ENCODE results near the gene SYN1. TPM values are rescaled to one million over a fixed set of nuclear protein-coding genes. Genes with fewer than 3 reads are reported as not detected.

SYN1 gene
- total RNA-seq, 1 experiment from 2014 or later, result 0.49 TPM

DNA sequence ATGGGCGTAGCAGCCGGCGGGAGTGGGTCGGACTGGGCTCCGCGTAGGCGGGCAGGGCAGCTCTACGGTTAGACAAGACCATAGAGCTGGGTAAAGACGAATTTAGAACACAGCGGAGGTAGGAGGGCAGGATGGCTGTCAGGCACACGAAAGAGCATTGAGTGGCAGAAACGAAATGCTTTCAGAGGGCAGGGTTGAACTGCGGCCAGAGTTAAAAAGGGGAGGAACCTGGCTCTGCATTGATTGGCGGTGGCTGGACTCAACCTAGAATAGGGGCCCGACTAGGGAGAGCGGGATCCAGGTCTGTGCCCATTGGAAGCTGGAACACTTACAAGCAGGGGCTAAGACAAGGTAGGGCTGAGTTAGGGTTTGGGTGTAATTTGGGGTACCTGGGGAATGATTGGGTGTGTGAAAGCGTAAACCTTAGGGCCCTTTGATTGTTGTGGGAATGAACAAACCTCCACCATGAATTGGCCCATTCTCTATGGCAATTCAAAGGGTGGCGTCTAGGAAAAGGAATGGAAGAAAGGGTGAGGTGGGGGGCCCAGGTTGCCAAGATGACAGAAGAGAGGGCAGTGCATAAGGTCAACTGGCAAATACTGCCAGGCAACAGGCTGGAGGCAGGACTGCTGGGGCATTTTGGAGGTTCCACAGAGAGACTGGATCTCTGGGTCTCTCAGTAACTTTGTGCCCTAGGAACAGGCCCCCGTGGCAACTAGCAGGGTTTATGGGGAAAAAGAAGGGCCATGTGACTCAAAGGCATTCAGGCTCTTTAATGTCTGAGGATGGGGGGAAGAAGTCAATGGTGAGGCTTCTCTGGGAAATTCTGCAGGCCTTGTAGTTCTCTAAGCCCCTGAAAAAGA is 31.6 kb upstream of the SYN1 start:
- CTCF ChIA-PET, result no interaction called here
- no peak for TF ChIP-seq CTCF (IDR thresholded peaks at IDR 0.05; ENCODE audit: unreplicated experiment)

GRCh38 chrX:47650164-47651042 is 30.7 kb upstream of the SYN1 start, which contains the start of gene ELK1:
ELK1 (minus strand) TSS chrX:47650563; CDS start chrX:47641441, 9,122 bp downstream.
- ChIA-PET CTCF (interaction anchor here (0.5 to 0.7 kb wide), 2 partner anchors 12 to 434 kb away, joined by 3 to 6 read pairs; no protein-coding TSS in a partner anchor), POLR2A (interaction anchor here (0.5 to 2.0 kb wide), 8 partner anchors 10 to 506 kb away, joined by 3 to 9 read pairs (median 5); partner anchors contain the start of genes ARAF, NDUFB11, RBM10 and ZNF81)
- Mint-ChIP-seq H3K4me1 (ENCODE audit: insufficient read depth, unreplicated experiment) (peaks cover 15% of the 10 kb centered on the region), H3K27me3 (ENCODE audit: insufficient read depth, unreplicated experiment) (no peaks in the 10 kb centered on the region), H3K36me3 (ENCODE audit: insufficient read depth, unreplicated experiment) (peaks cover 5% of the 10 kb centered on the region), H3K9me3 (ENCODE audit: unreplicated experiment) (no peaks in the 10 kb centered on the region), H3K27ac (ENCODE audit: low read depth, unreplicated experiment) (peak within 1 kb of the TSS; percentile 80), H3K4me3 (ENCODE audit: unreplicated experiment) (peak within 1 kb of the TSS; percentile 77)
- no TSS peak for BruUV-seq (replicated peaks)
- intact Hi-C loops (cut with micrococcal nuclease), result loop anchor here (2.0 kb wide), 1 partner anchor 100 kb away; no protein-coding TSS in a partner anchor
- TF ChIP-seq CTCF (IDR thresholded peaks at IDR 0.05; ENCODE audit: unreplicated experiment), result no peak
- DNase-seq (ENCODE audit: unreplicated experiment), result peak; percentile 97

More for the DNA sequence above, 31.6 kb upstream of the SYN1 start:
- peaks cover 15% of the 10 kb centered on the region for H3K4me1 Mint-ChIP-seq (ENCODE audit: insufficient read depth, unreplicated experiment)
- H3K27ac Mint-ChIP-seq (ENCODE audit: low read depth, unreplicated experiment), result peak overlapping the region; percentile 80
- H3K4me3 Mint-ChIP-seq (ENCODE audit: unreplicated experiment), result peak overlapping the region; percentile 77
- no TSS peak for BruUV-seq (replicated peaks)
- POLR2A ChIA-PET, result interaction anchor here (1.0 to 2.0 kb wide), 7 partner anchors 9 to 506 kb away, joined by 3 to 9 read pairs (median 5); partner anchors contain the start of genes ARAF, NDUFB11, RBM10 and ZNF81
- no peaks in the 10 kb centered on the region for H3K27me3 Mint-ChIP-seq (ENCODE audit: insufficient read depth, unreplicated experiment)
- no peak for DNase-seq (ENCODE audit: unreplicated experiment)
- no peaks in the 10 kb centered on the region for H3K9me3 Mint-ChIP-seq (ENCODE audit: unreplicated experiment)
- intact Hi-C loops (cut with micrococcal nuclease), result loop anchor here (2.0 kb wide), 1 partner anchor 100 kb away; no protein-coding TSS in a partner anchor
- peaks cover 12% of the 10 kb centered on the region for H3K36me3 Mint-ChIP-seq (ENCODE audit: insufficient read depth, unreplicated experiment)

DNA sequence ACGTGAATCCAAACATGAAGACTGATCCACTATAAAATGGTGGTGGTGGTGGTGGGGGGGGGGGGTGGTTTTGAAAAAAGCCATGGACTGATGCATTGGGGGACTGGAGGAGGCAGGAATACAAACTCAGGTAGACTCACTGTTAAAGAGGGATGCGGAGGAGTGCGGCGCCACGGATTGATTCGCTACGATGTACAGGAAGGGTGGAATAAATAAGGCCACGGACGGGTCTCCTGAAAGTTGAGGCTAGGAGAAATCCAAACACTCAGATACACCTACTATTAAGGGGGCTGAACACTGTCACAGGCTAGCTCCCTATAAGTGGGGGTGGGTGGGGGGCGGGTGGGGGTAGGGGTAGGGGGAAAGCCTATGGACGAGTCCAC is 30.1 kb upstream of the SYN1 start:
- peak overlapping the region; percentile 62 for H3K27ac Mint-ChIP-seq (ENCODE audit: low read depth, unreplicated experiment)
- H3K9me3 Mint-ChIP-seq (ENCODE audit: unreplicated experiment), result no peaks in the 10 kb centered on the region
- H3K4me3 Mint-ChIP-seq (ENCODE audit: unreplicated experiment), result peak overlapping the region; percentile 77
- CTCF ChIA-PET, result no interaction called here
- BruUV-seq (replicated peaks), result no TSS peak
- POLR2A ChIA-PET, result interaction anchor here (0.5 to 2.0 kb wide), 6 partner anchors 12 to 220 kb away, joined by 3 to 9 read pairs (median 5); partner anchors contain the start of genes ARAF and ZNF81
- no peaks in the 10 kb centered on the region for H3K27me3 Mint-ChIP-seq (ENCODE audit: insufficient read depth, unreplicated experiment)
- TF ChIP-seq CTCF (IDR thresholded peaks at IDR 0.05; ENCODE audit: unreplicated experiment), result no peak
- DNase-seq (ENCODE audit: unreplicated experiment), result no peak
- H3K36me3 Mint-ChIP-seq (ENCODE audit: insufficient read depth, unreplicated experiment), result peaks cover 3% of the 10 kb centered on the region
- peaks cover 17% of the 10 kb centered on the region for H3K4me1 Mint-ChIP-seq (ENCODE audit: insufficient read depth, unreplicated experiment)
- intact Hi-C loops (cut with micrococcal nuclease), result loop anchor here (2.0 kb wide), 1 partner anchor 101 kb away; no protein-coding TSS in a partner anchor
